ENCODE measurements around the gene SMIM13. TPM values are rescaled to one million over a fixed set of nuclear protein-coding genes. Genes with fewer than 3 reads are reported as not detected.

The SMIM13 gene
- total RNA-seq, 2 experiments from 2014 or later = 3.0 to 4.6 TPM

DNA sequence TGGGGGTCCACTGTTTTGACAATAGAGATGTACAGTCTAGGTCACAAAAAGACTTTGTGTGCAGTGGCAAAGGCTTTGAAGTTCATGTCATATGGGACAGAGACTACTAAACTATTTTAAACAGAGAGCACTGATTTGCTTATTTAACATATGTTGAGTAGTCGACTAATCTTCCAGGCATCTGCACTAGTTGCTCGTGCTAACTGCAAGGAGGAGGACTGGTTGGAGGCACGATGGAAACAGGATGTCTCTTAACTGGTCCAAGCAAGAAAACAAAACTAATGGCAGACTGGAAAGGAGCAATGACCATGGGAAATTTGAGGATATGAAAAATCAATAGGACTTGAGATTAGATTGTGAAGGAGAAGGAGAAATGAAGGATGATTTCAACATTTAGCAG lies 46.4 kb downstream of the SMIM13 start:
- POLR2A ChIA-PET = no interaction called here
- CTCF ChIA-PET = no interaction called here
- intact Hi-C loops (cut with DNase I, micrococcal nuclease) = no loop called here

GRCh38 chr6:11141295-11141694 lies 47.7 kb downstream of the SMIM13 start:
- no peaks in the 10 kb centered on the region for H3K4me1 Mint-ChIP-seq (ENCODE audit: low read depth)
- DNase-seq = no peak
- POLR2A ChIA-PET = no interaction called here

More for the DNA sequence above, 46.4 kb downstream of the SMIM13 start:
- Histone ChIP-seq H3K4me1 (ENCODE audit: insufficient read depth, low read length) (peaks cover 5% of the 10 kb centered on the region), H3K9me3 (ENCODE audit: control insufficient read depth in 1 of 2, insufficient read depth in 1 of 2, low read length in 2 of 2) (no peaks in the 10 kb centered on the region), H3K4me3 (ENCODE audit: low read length) (no peak overlapping the region), H3K36me3 (ENCODE audit: insufficient read depth, low read length) (peaks cover 4% of the 10 kb centered on the region), H3K27me3 (ENCODE audit: control insufficient read depth in 1 of 2, insufficient read depth in 2 of 2, low read length in 2 of 2) (no peaks in the 10 kb centered on the region), H3K27ac (ENCODE audit: low read depth in 1 of 2, low read length in 2 of 2) (no peak overlapping the region)
- ATAC-seq (ENCODE audit: poor library complexity) (no peak), DNase-seq (no peak)
- Mint-ChIP-seq H3K9me3 (no peaks in the 10 kb centered on the region), H3K4me3 (no peak overlapping the region), H3K27ac (no peak overlapping the region), H3K4me1 (ENCODE audit: low read depth) (no peaks in the 10 kb centered on the region), H3K27me3 (no peaks in the 10 kb centered on the region), H3K36me3 (ENCODE audit: low read depth) (peaks cover 11% of the 10 kb centered on the region)
- no peak for TF ChIP-seq CTCF (IDR thresholded peaks at IDR 0.05)

GRCh38 chr6:11142296-11143027 lies 48.8 kb downstream of the SMIM13 start:
- ChIA-PET CTCF (interaction anchor here (2.3 kb wide), 1 partner anchor 354 kb away, joined by 28 read pairs; no protein-coding TSS in a partner anchor), POLR2A (no interaction called here)
- H3K27ac ChIP-seq (ENCODE audit: low read depth in 1 of 2, low read length in 2 of 2) = no peak overlapping the region
- Mint-ChIP-seq H3K27me3 (no peaks in the 10 kb centered on the region), H3K9me3 (no peaks in the 10 kb centered on the region), H3K36me3 (ENCODE audit: low read depth) (no peaks in the 10 kb centered on the region), H3K4me3 (no peak overlapping the region), H3K4me1 (ENCODE audit: low read depth) (no peaks in the 10 kb centered on the region), H3K27ac (no peak overlapping the region)
- no peak overlapping the region for H3K4me3 ChIP-seq (ENCODE audit: low read length)
- no peak for DNase-seq
- no peaks in the 10 kb centered on the region for H3K36me3 ChIP-seq (ENCODE audit: insufficient read depth, low read length)
- ATAC-seq (ENCODE audit: poor library complexity) = no peak
- intact Hi-C loops (cut with DNase I, micrococcal nuclease) = loop anchor here in 1 of 2 experiments (2.0 kb wide), 1 partner anchor 432 kb away; no protein-coding TSS in a partner anchor
- H3K4me1 ChIP-seq (ENCODE audit: insufficient read depth, low read length) = peaks cover 5% of the 10 kb centered on the region
- no peak for TF ChIP-seq CTCF (IDR thresholded peaks at IDR 0.05)
- no peaks in the 10 kb centered on the region for H3K9me3 ChIP-seq (ENCODE audit: control insufficient read depth in 1 of 2, insufficient read depth in 1 of 2, low read length in 2 of 2)
- H3K27me3 ChIP-seq (ENCODE audit: control insufficient read depth in 1 of 2, insufficient read depth in 2 of 2, low read length in 2 of 2) = no peaks in the 10 kb centered on the region

More at GRCh38 chr6:11141295-11141694, 47.7 kb downstream of the SMIM13 start:
- no peak for ATAC-seq (ENCODE audit: poor library complexity)
- no peaks in the 10 kb centered on the region for H3K36me3 Mint-ChIP-seq (ENCODE audit: low read depth)
- CTCF ChIA-PET = no interaction called here
- H3K9me3 Mint-ChIP-seq = no peaks in the 10 kb centered on the region
- no peaks in the 10 kb centered on the region for H3K9me3 ChIP-seq (ENCODE audit: control insufficient read depth in 1 of 2, insufficient read depth in 1 of 2, low read length in 2 of 2)
- H3K27me3 ChIP-seq (ENCODE audit: control insufficient read depth in 1 of 2, insufficient read depth in 2 of 2, low read length in 2 of 2) = no peaks in the 10 kb centered on the region
- peaks cover 5% of the 10 kb centered on the region for H3K4me1 ChIP-seq (ENCODE audit: insufficient read depth, low read length)
- intact Hi-C loops (cut with DNase I, micrococcal nuclease) = no loop called here
- no peaks in the 10 kb centered on the region for H3K36me3 ChIP-seq (ENCODE audit: insufficient read depth, low read length)
- no peak overlapping the region for H3K27ac Mint-ChIP-seq
- TF ChIP-seq CTCF (IDR thresholded peaks at IDR 0.05) = no peak
- H3K27me3 Mint-ChIP-seq = no peaks in the 10 kb centered on the region
- H3K27ac ChIP-seq (ENCODE audit: low read depth in 1 of 2, low read length in 2 of 2) = no peak overlapping the region
- H3K4me3 Mint-ChIP-seq = no peak overlapping the region
- H3K4me3 ChIP-seq (ENCODE audit: low read length) = no peak overlapping the region
